ENCODE results near the gene DDX42. TPM values are rescaled to one million over a fixed set of nuclear protein-coding genes. Genes with fewer than 3 reads are reported as not detected.

Gene DDX42
- total and polyA plus RNA-seq, 12 donors, result 27.7 to 69.9 (median 61.8) TPM

Other genes starting within 250 kb of the DDX42 start
- 10 to 100 TPM; 35.2 to 60.7 (median 42.8) TPM for gene DCAF7, start 223.7 kb upstream of the DDX42 start, total RNA-seq
- 10 to 100 TPM; 10.2 to 16.9 TPM for gene DCAF7, start 223.7 kb upstream of the DDX42 start, polyA plus RNA-seq
- 10 to 100 TPM; 37.2 to 51.4 (median 45.2) TPM for gene TACO1, start 173.3 kb upstream of the DDX42 start, total RNA-seq
- gene TACO1, start 173.3 kb upstream of the DDX42 start, polyA plus RNA-seq, result 10 to 100 TPM; 33.1 to 52.3 TPM
- 10 to 100 TPM; 30.6 to 79.3 (median 50.3) TPM for gene MAP3K3, start 151.8 kb upstream of the DDX42 start, total RNA-seq
- gene MAP3K3, start 151.8 kb upstream of the DDX42 start, polyA plus RNA-seq, result 10 to 100 TPM; 21.1 to 29.4 TPM
- gene LIMD2, start 74.0 kb upstream of the DDX42 start, total RNA-seq, result 10 to 100 TPM in 1 of 10 donors, 1 to 10 TPM in 9; 1.8 to 30.6 (median 3.3) TPM
- gene LIMD2, start 74.0 kb upstream of the DDX42 start, polyA plus RNA-seq, result 10 to 100 TPM in 1 of 2 donors, 1 to 10 TPM in 1; 8.2 to 10.0 TPM
- 10 to 100 TPM; 12.2 to 19.0 (median 17.7) TPM for gene STRADA, start 32.4 kb upstream of the DDX42 start, total RNA-seq
- gene STRADA, start 32.4 kb upstream of the DDX42 start, polyA plus RNA-seq, result 10 to 100 TPM; 15.7 to 30.0 TPM
- 100 to 1,000 TPM in 3 of 10 donors, 10 to 100 TPM in 7; 76.7 to 153 (median 90.6) TPM for gene CCDC47, start 573 bp upstream of the DDX42 start, total RNA-seq
- 10 to 100 TPM; 32.0 to 86.7 TPM for gene CCDC47, start 573 bp upstream of the DDX42 start, polyA plus RNA-seq
- 100 to 1,000 TPM in 9 of 10 donors, 10 to 100 TPM in 1; 92.9 to 153 (median 119) TPM for gene PSMC5, start 53.3 kb downstream of the DDX42 start, total RNA-seq
- gene PSMC5, start 53.3 kb downstream of the DDX42 start, polyA plus RNA-seq, result 100 to 1,000 TPM; 161 to 228 TPM
- gene FTSJ3, start 53.5 kb downstream of the DDX42 start, total RNA-seq, result 10 to 100 TPM; 17.5 to 43.0 (median 28.4) TPM
- 10 to 100 TPM; 14.0 to 29.9 TPM for gene FTSJ3, start 53.5 kb downstream of the DDX42 start, polyA plus RNA-seq
- gene SMARCD2, start 68.5 kb downstream of the DDX42 start, total RNA-seq, result 10 to 100 TPM; 11.6 to 35.7 (median 17.3) TPM
- gene SMARCD2, start 68.5 kb downstream of the DDX42 start, polyA plus RNA-seq, result 10 to 100 TPM; 23.6 to 31.3 TPM
- not detected for gene CSH2, start 99.5 kb downstream of the DDX42 start, total RNA-seq
- not detected for gene CSH2, start 99.5 kb downstream of the DDX42 start, polyA plus RNA-seq
- gene GH2, start 107.8 kb downstream of the DDX42 start, total RNA-seq, result not detected
- not detected for gene GH2, start 107.8 kb downstream of the DDX42 start, polyA plus RNA-seq
- gene CSH1, start 122.4 kb downstream of the DDX42 start, total RNA-seq, result not detected
- not detected for gene CSH1, start 122.4 kb downstream of the DDX42 start, polyA plus RNA-seq
- not detected for gene CSHL1, start 137.1 kb downstream of the DDX42 start, total RNA-seq
- not detected for gene CSHL1, start 137.1 kb downstream of the DDX42 start, polyA plus RNA-seq
- not detected for gene GH1, start 144.7 kb downstream of the DDX42 start, total RNA-seq
- not detected for gene GH1, start 144.7 kb downstream of the DDX42 start, polyA plus RNA-seq
- gene CD79B, start 158.2 kb downstream of the DDX42 start, total RNA-seq, result 1 to 10 TPM; 2.2 to 7.8 (median 3.4) TPM
- 10 to 100 TPM in 1 of 2 donors, 1 to 10 TPM in 1; 5.8 to 11.6 TPM for gene CD79B, start 158.2 kb downstream of the DDX42 start, polyA plus RNA-seq
- 1 to 10 TPM in 1 of 10 donors, under 1 TPM in 9; 0.19 to 2.4 (median 0.53) TPM for gene SCN4A, start 198.7 kb downstream of the DDX42 start, total RNA-seq
- gene SCN4A, start 198.7 kb downstream of the DDX42 start, polyA plus RNA-seq, result 1 to 10 TPM in 1 of 2 donors, under 1 TPM in 1; 0.33 to 2.9 TPM
- under 1 TPM in 6 of 10 donors, not detected in 4; 0.21 to 0.44 (median 0.29) TPM for gene PRR29, start 224.2 kb downstream of the DDX42 start, total RNA-seq
- under 1 TPM; 0.29 to 0.66 TPM for gene PRR29, start 224.2 kb downstream of the DDX42 start, polyA plus RNA-seq
- gene ICAM2, start 246.5 kb downstream of the DDX42 start, total RNA-seq, result 10 to 100 TPM; 25.2 to 70.2 (median 32.4) TPM
- 100 to 1,000 TPM in 1 of 2 donors, 10 to 100 TPM in 1; 83.9 to 117 TPM for gene ICAM2, start 246.5 kb downstream of the DDX42 start, polyA plus RNA-seq

Measured in heart right ventricle (tissue), 12 donors.